ENCODE data around the gene COL4A2.
A peak's percentile ranks its signal among the peaks of the same experiment; 100 is the strongest.

COL4A2 gene

GRCh38 chr13:110341445-110342244 is 34.6 kb downstream of the COL4A2 start:
- DNase-seq: no peak

GRCh38 chr13:110342474-110342873 is 35.4 kb downstream of the COL4A2 start:
- DNase-seq: no peak

- DNase-seq: no peak
Measured at GRCh38 chr13:110343241-110343865, 36.3 kb downstream of the COL4A2 start.

GRCh38 chr13:110344320-110344719 is 37.2 kb downstream of the COL4A2 start:
- DNase-seq: no peak

GRCh38 chr13:110345266-110345665 is 38.2 kb downstream of the COL4A2 start:
- no peak for DNase-seq

GRCh38 chr13:110345701-110346100 is 38.6 kb downstream of the COL4A2 start:
- DNase-seq: no peak

- DNase-seq: no peak
Measured at GRCh38 chr13:110346661-110347067, 39.6 kb downstream of the COL4A2 start.

GRCh38 chr13:110347088-110347487 is 40.0 kb downstream of the COL4A2 start:
- DNase-seq: no peak

GRCh38 chr13:110347535-110348308 is 40.6 kb downstream of the COL4A2 start:
- DNase-seq: no peak

- no peak for DNase-seq
Measured at GRCh38 chr13:110348309-110349105, 41.4 kb downstream of the COL4A2 start.

GRCh38 chr13:110349239-110349638 is 42.2 kb downstream of the COL4A2 start:
- DNase-seq: no peak

- DNase-seq: no peak
Measured at GRCh38 chr13:110350049-110350448, 43.0 kb downstream of the COL4A2 start.

- DNase-seq: no peak
Measured at GRCh38 chr13:110350509-110350908, 43.4 kb downstream of the COL4A2 start.

GRCh38 chr13:110351636-110352420 is 44.7 kb downstream of the COL4A2 start:
- no peak for DNase-seq

GRCh38 chr13:110352735-110353134 is 45.7 kb downstream of the COL4A2 start:
- DNase-seq: peak; percentile 5

GRCh38 chr13:110353339-110353977 is 46.4 kb downstream of the COL4A2 start:
- no peak for DNase-seq

- DNase-seq: no peak
Measured at GRCh38 chr13:110354123-110354627, 47.1 kb downstream of the COL4A2 start.

- DNase-seq: no peak
Measured at GRCh38 chr13:110354715-110355473, 47.8 kb downstream of the COL4A2 start.

GRCh38 chr13:110356362-110356761 is 49.3 kb downstream of the COL4A2 start:
- no peak for DNase-seq

- no peak for DNase-seq
Measured at GRCh38 chr13:110358381-110358780, 51.3 kb downstream of the COL4A2 start.

All from activated CD4-positive, alpha-beta T cell treated with anti-CD3 and anti-CD28 coated beads, Interleukin-2, amount 50 U/mL, for 16 hours (primary cell).